Measurements from ENCODE around the gene SND1.

GRCh38 chr7:128124786-128125185 is 472.8 kb downstream of the SND1 start:
- TF ChIP-seq POLR2A (IDR thresholded peaks at IDR 0.05; ENCODE audit: low read length) = no peak
- TF ChIP-seq GATA1 (IDR thresholded peaks at IDR 0.05; ENCODE audit: low read depth, low read length) = no peak

All from erythroblast (primary cell).